Stomach (tissue), 4 donors: ENCODE measurements around the gene POLL.
A peak's percentile ranks its signal among the peaks of the same experiment; 100 is the strongest.

ENCODE experiments used
- CTCF ChIP-seq, 7 experiments: fragments of 450-650 bp in 4 of 7; fragments of 200-600 bp in 3 of 7; sonication (generic) in 3 of 7; IDR thresholded peaks; one replicate each; pipeline ENCODE4 v1.5.1; 2016 to 2019; ENCODE audit warnings: antibody characterized with exemption in 7 of 7, control low read depth in 2 of 7, mild to moderate bottlenecking in 1 of 7
- POLR2A ChIP-seq, 4 donors: fragments of 450-650 bp; IDR thresholded peaks; one replicate each; pipeline ENCODE4 v1.6.1; 2016; ENCODE audit warnings: antibody characterized with exemption in 4 of 4, control low read depth in 2 of 4, mild to moderate bottlenecking in 1 of 4, moderate library complexity in 1 of 4
- POLR2AphosphoS5 ChIP-seq, 3 donors: sonication (generic); formaldehyde crosslinking; IDR thresholded peaks; one replicate each; pipeline ENCODE4 v1.6.1; 2016; ENCODE audit warnings: antibody characterized with exemption in 3 of 3

GRCh38 chr10:101569622-101570427 lies 18.2 kb downstream of the POLL start:
- no peak for TF ChIP-seq POLR2A (IDR thresholded peaks at IDR 0.05)
- peak in 5 of 7 experiments; percentile 40 to 99 (median 94) for TF ChIP-seq CTCF (IDR thresholded peaks at IDR 0.05)
- no peak for TF ChIP-seq POLR2AphosphoS5 (IDR thresholded peaks at IDR 0.05)
